Effector memory CD8-positive, alpha-beta T cell (primary cell): Measurements from ENCODE around the gene GJB6.

Experiments
- ATAC-seq: fragments of 150-1000 bp; cut with Tn5 transposase; replicated peaks from 2 replicates; pipeline ENCODE4 v1.10.0; 2021; ENCODE audit warnings: mild to moderate bottlenecking, moderate library complexity
- DNase-seq, 3 experiments: peaks; one replicate each; pipeline ENCODE4 v3.0.0; 2021
- H3K27ac Mint-ChIP-seq, 2 donors: one replicate each; pipeline ENCODE4 v1.8.0; 2022; ENCODE audit warnings: mild to moderate bottlenecking in 2 of 2, mixed read lengths in 2 of 2, moderate library complexity in 2 of 2
- H3K27me3 Mint-ChIP-seq, 2 donors: one replicate each; pipeline ENCODE4 v1.8.0; 2022; ENCODE audit warnings: mixed read lengths in 2 of 2
- H3K36me3 Mint-ChIP-seq: one replicate; pipeline ENCODE4 v1.8.0; 2022; ENCODE audit warnings: mild to moderate bottlenecking, moderate library complexity, mixed read lengths; ENCODE audit not compliant: insufficient read depth
- H3K4me1 Mint-ChIP-seq, 2 donors: one replicate each; pipeline ENCODE4 v1.8.0; 2022; ENCODE audit warnings: low read depth in 2 of 2, mixed read lengths in 2 of 2
- H3K4me3 Mint-ChIP-seq, 2 donors: one replicate each; pipeline ENCODE4 v1.8.0; 2022; ENCODE audit warnings: mild to moderate bottlenecking in 2 of 2, mixed read lengths in 2 of 2, moderate library complexity in 2 of 2
- H3K9me3 Mint-ChIP-seq, 2 donors: one replicate each; pipeline ENCODE4 v1.8.0; 2022; ENCODE audit warnings: mixed read lengths in 2 of 2

The GJB6 gene

GRCh38 chr13:20174656-20175405 is 57.3 kb downstream of the GJB6 start:
- Mint-ChIP-seq H3K36me3 (no peaks in the 10 kb centered on the region), H3K9me3 (no peaks in the 10 kb centered on the region), H3K4me1 (peaks cover 6 to 7% of the 10 kb centered on the region in 2 donors), H3K27ac (no peak overlapping the region), H3K4me3 (peak overlapping the region in 1 of 2 donors; percentile 26), H3K27me3 (peaks cover 91 to 99% of the 10 kb centered on the region in 2 donors)
- ATAC-seq (peak; percentile 65), DNase-seq (no peak)

GRCh38 chr13:20173116-20173746 is 58.9 kb downstream of the GJB6 start:
- H3K27me3 Mint-ChIP-seq = peaks cover 85 to 99% of the 10 kb centered on the region in 2 donors
- no peak overlapping the region for H3K27ac Mint-ChIP-seq
- peaks cover 6 to 7% of the 10 kb centered on the region in 2 donors for H3K4me1 Mint-ChIP-seq
- ATAC-seq = no peak
- H3K4me3 Mint-ChIP-seq = no peak overlapping the region
- H3K9me3 Mint-ChIP-seq = no peaks in the 10 kb centered on the region
- DNase-seq = no peak
- no peaks in the 10 kb centered on the region for H3K36me3 Mint-ChIP-seq
